ENCODE data around the gene YPEL2.
A peak's percentile ranks its signal among the peaks of the same experiment; 100 is the strongest.

Gene YPEL2

DNA sequence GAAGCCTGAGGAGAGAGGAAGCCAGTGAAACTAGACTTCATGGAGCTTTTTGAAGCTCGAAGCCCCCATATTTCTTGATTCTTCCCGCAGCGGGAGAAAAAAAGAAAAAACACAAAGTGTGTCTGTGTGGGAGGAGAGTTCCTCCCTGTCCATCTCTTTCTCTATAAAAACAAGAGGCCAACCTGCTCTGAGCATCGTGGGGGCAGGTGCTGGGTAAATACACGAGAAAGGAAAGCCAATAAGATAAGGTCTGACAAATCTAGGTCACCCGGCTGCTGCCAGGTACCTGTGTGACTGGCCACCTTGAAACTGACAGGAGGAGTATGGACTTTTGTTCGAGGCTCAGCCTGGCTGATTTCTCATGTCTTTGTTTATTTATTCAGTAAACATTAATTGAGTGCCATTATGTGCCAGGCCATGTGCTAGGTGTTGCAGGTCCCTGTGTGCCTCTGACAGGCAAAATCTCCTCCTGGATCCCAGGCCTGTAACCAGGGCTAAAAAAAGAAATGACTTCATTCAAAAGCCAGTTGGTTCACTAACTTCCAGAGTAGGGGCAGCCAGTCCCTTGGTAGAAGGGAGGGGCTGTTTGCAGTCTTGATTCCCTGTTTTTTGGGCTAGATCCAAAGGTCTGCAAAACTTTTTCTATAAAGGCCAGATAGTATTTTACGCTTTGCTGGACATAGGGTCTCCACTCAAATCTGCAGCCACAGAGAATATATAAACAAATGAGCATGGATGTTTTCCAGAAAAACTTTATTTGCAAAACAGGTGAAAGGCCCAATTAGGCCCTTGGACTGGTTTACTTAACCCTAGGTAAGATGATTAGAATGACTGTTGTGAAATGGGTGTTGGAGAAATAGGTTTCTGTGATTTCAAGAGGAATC is 35.6 kb downstream of the YPEL2 start:
- no CpG with 5 or more reads among the region's 8 CpGs for WGBS, 2 donors (ENCODE audit: extremely low coverage in 2 of 2, insufficient read length in 2 of 2, insufficient replicate concordance in 1 of 2)
- Histone ChIP-seq H2AK5ac (ENCODE audit: low read depth, low read length) (no peak overlapping the region), H3K4me3 (ENCODE audit: low read length in 2 of 2) (no peak overlapping the region), H2BK5ac (ENCODE audit: low read length) (no peak overlapping the region), H3K27me3 (ENCODE audit: control insufficient read depth in 3 of 3, insufficient read depth in 3 of 3, low read depth in 1 of 3, low read length in 3 of 3) (no peaks in the 10 kb centered on the region), H3K14ac (ENCODE audit: low read length) (no peak overlapping the region), H3K18ac (ENCODE audit: low read length) (no peak overlapping the region), H3K4me2 (ENCODE audit: insufficient read depth, low read length, poor library complexity, severe bottlenecking) (peak overlapping the region; percentile 50), H3K23ac (ENCODE audit: low read depth, low read length, poor library complexity) (no peak overlapping the region), H3K9me3 (replicated peaks in 1 of 2; ENCODE audit: control insufficient read depth in 2 of 2, insufficient read depth in 1 of 2, low read depth in 1 of 2, low read length in 2 of 2) (peaks cover 0 to 4% of the 10 kb centered on the region in 2 donors), H3K9ac (ENCODE audit: low read depth, low read length, poor library complexity) (no peak overlapping the region), H3K4me1 (ENCODE audit: control insufficient read depth in 2 of 2, insufficient read depth in 1 of 2, low read depth in 1 of 2, low read length in 2 of 2) (peaks cover 54 to 63% of the 10 kb centered on the region in 2 donors), H2AFZ (ENCODE audit: low read length) (no peak overlapping the region), H2BK120ac (ENCODE audit: low read depth, low read length) (no peak overlapping the region), H3K4ac (ENCODE audit: low read length) (no peak overlapping the region), H2BK12ac (ENCODE audit: low read length) (no peak overlapping the region), H3K79me1 (ENCODE audit: low read depth, low read length) (no peaks in the 10 kb centered on the region), H2BK15ac (ENCODE audit: low read length) (no peak overlapping the region), H4K8ac (ENCODE audit: low read depth, low read length) (no peak overlapping the region), H4K91ac (ENCODE audit: low read depth, low read length, poor library complexity) (no peak overlapping the region), H3K36me3 (replicated peaks in 1 of 2; ENCODE audit: control insufficient read depth in 2 of 2, insufficient read depth in 2 of 2, low read length in 2 of 2) (no peaks in the 10 kb centered on the region), H3K27ac (replicated peaks; ENCODE audit: low read length) (peak overlapping the region; percentile 88)
- no peak for DNase-seq (ENCODE audit: low spot score)

DNA sequence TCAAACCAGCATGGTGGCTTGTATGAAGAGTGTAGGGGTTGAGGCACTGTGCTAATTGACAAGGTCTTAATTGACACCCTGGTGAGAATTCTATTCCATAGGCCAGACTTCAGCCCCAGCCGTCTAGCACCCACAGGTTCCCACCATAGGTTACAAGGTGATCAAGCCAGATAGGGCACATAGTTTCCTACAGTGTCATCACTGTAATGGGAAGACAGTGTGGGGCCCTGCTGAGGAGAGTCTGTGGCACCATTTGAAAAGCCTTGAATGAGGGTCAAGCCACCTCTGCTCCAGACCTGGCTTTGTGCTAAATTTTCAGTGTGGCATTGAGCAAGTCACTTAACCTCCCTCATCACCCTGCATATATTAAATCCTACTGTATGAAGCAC is 36.2 kb downstream of the YPEL2 start:
- H2BK5ac ChIP-seq (ENCODE audit: low read length): no peak overlapping the region
- no peak overlapping the region for H3K14ac ChIP-seq (ENCODE audit: low read length)
- no peak overlapping the region for H3K4me3 ChIP-seq (ENCODE audit: low read length in 2 of 2)
- H3K18ac ChIP-seq (ENCODE audit: low read length): no peak overlapping the region
- no peak overlapping the region for H3K4ac ChIP-seq (ENCODE audit: low read length)
- H2AK5ac ChIP-seq (ENCODE audit: low read depth, low read length): no peak overlapping the region
- H3K79me1 ChIP-seq (ENCODE audit: low read depth, low read length): no peaks in the 10 kb centered on the region
- no peaks in the 10 kb centered on the region for H3K27me3 ChIP-seq (ENCODE audit: control insufficient read depth in 3 of 3, insufficient read depth in 3 of 3, low read depth in 1 of 3, low read length in 3 of 3)
- no peak overlapping the region for H3K4me2 ChIP-seq (ENCODE audit: insufficient read depth, low read length, poor library complexity, severe bottlenecking)
- H4K91ac ChIP-seq (ENCODE audit: low read depth, low read length, poor library complexity): no peak overlapping the region
- no peak overlapping the region for H3K27ac ChIP-seq (replicated peaks; ENCODE audit: low read length)
- no peak for DNase-seq (ENCODE audit: low spot score)
- H2BK120ac ChIP-seq (ENCODE audit: low read depth, low read length): no peak overlapping the region
- H3K36me3 ChIP-seq (replicated peaks in 1 of 2; ENCODE audit: control insufficient read depth in 2 of 2, insufficient read depth in 2 of 2, low read length in 2 of 2): no peaks in the 10 kb centered on the region
- H2BK12ac ChIP-seq (ENCODE audit: low read length): no peak overlapping the region
- H3K9me3 ChIP-seq (replicated peaks in 1 of 2; ENCODE audit: control insufficient read depth in 2 of 2, insufficient read depth in 1 of 2, low read depth in 1 of 2, low read length in 2 of 2): peaks cover 0 to 4% of the 10 kb centered on the region in 2 donors
- WGBS, 2 donors (ENCODE audit: extremely low coverage in 2 of 2, insufficient read length in 2 of 2, insufficient replicate concordance in 1 of 2): no CpG with 5 or more reads among the region's 1 CpG
- no peak overlapping the region for H2BK15ac ChIP-seq (ENCODE audit: low read length)
- no peak overlapping the region for H3K9ac ChIP-seq (ENCODE audit: low read depth, low read length, poor library complexity)
- no peak overlapping the region for H4K8ac ChIP-seq (ENCODE audit: low read depth, low read length)
- no peak overlapping the region for H3K23ac ChIP-seq (ENCODE audit: low read depth, low read length, poor library complexity)
- H2AFZ ChIP-seq (ENCODE audit: low read length): no peak overlapping the region
- peaks cover 56 to 64% of the 10 kb centered on the region in 2 donors for H3K4me1 ChIP-seq (ENCODE audit: control insufficient read depth in 2 of 2, insufficient read depth in 1 of 2, low read depth in 1 of 2, low read length in 2 of 2)

DNA sequence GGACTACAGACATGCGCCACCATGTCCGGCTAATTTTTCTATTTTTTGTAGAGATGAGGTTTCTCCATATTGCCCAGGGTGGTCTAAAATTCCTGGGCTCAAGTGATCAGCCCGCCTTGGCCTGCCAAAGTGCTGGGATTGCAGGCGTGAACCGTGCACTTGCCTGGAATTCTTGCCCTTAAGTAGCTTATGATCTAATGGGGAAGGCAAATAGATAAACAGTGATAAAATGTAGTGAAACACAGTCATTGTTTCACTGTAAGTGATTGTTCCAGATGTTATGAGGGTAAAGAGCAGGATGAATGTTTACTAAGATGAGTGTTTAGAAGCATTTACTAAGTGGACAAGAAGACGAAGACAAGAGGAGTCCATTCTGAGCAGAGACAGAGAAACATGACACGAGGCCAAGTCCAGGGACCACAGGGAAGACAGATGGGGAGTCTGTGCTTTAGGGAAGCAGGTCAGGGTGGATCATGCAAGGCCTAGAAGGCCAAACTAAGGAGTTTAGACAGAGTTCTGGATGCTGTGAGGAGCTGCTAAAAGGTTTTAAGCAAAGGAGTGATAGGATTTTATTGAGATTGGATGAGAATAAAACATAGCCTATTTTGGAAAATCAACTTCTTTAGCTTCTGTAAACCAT is 36.9 kb downstream of the YPEL2 start:
- Histone ChIP-seq H3K4me2 (ENCODE audit: insufficient read depth, low read length, poor library complexity, severe bottlenecking) (no peak overlapping the region), H3K14ac (ENCODE audit: low read length) (no peak overlapping the region), H2BK12ac (ENCODE audit: low read length) (no peak overlapping the region), H3K36me3 (replicated peaks in 1 of 2; ENCODE audit: control insufficient read depth in 2 of 2, insufficient read depth in 2 of 2, low read length in 2 of 2) (no peaks in the 10 kb centered on the region), H3K4me1 (ENCODE audit: control insufficient read depth in 2 of 2, insufficient read depth in 1 of 2, low read depth in 1 of 2, low read length in 2 of 2) (peaks cover 56 to 67% of the 10 kb centered on the region in 2 donors), H2BK5ac (ENCODE audit: low read length) (no peak overlapping the region), H2BK15ac (ENCODE audit: low read length) (no peak overlapping the region), H3K9ac (ENCODE audit: low read depth, low read length, poor library complexity) (no peak overlapping the region), H4K8ac (ENCODE audit: low read depth, low read length) (no peak overlapping the region), H4K91ac (ENCODE audit: low read depth, low read length, poor library complexity) (no peak overlapping the region), H3K27me3 (ENCODE audit: control insufficient read depth in 3 of 3, insufficient read depth in 3 of 3, low read depth in 1 of 3, low read length in 3 of 3) (no peaks in the 10 kb centered on the region), H2AFZ (ENCODE audit: low read length) (no peak overlapping the region), H2BK120ac (ENCODE audit: low read depth, low read length) (no peak overlapping the region), H3K27ac (replicated peaks; ENCODE audit: low read length) (no peak overlapping the region), H3K4ac (ENCODE audit: low read length) (no peak overlapping the region), H2AK5ac (ENCODE audit: low read depth, low read length) (no peak overlapping the region), H3K4me3 (ENCODE audit: low read length in 2 of 2) (no peak overlapping the region), H3K23ac (ENCODE audit: low read depth, low read length, poor library complexity) (no peak overlapping the region), H3K9me3 (replicated peaks in 1 of 2; ENCODE audit: control insufficient read depth in 2 of 2, insufficient read depth in 1 of 2, low read depth in 1 of 2, low read length in 2 of 2) (peaks cover 0 to 4% of the 10 kb centered on the region in 2 donors), H3K79me1 (ENCODE audit: low read depth, low read length) (no peaks in the 10 kb centered on the region), H3K18ac (ENCODE audit: low read length) (no peak overlapping the region)
- no CpG with 5 or more reads among the region's 7 CpGs for WGBS, 2 donors (ENCODE audit: extremely low coverage in 2 of 2, insufficient read length in 2 of 2, insufficient replicate concordance in 1 of 2)
- no peak for DNase-seq (ENCODE audit: low spot score)
